ENCODE results near the gene ACSL3. TPM values are rescaled to one million over a fixed set of nuclear protein-coding genes. Genes with fewer than 3 reads are reported as not detected.
A peak's percentile ranks its signal among the peaks of the same experiment; 100 is the strongest.
"Not testable (repeated sequence)": the region's sequence is repeated elsewhere in the genome, so short reads cannot be mapped to it uniquely, and the experiment has no call there.

The ACSL3 gene
- total and polyA plus RNA-seq, 9 donors = 28.3 to 55.9 (median 48.2) TPM

- 94% methylated on average over 5 of the region's 6 CpGs for WGBS (ENCODE audit: insufficient coverage)
- H3K4me3 ChIP-seq (ENCODE audit: low read length); H3K9me3 ChIP-seq (replicated peaks; ENCODE audit: control insufficient read depth, low read depth, low read length); DNase-seq; H3K4me1 ChIP-seq (ENCODE audit: control insufficient read depth, insufficient read depth, low read length); H3K36me3 ChIP-seq (ENCODE audit: control insufficient read depth, insufficient read depth, low read length); H3K27me3 ChIP-seq (ENCODE audit: control insufficient read depth, insufficient read depth, low read length); H3K27ac ChIP-seq (ENCODE audit: low read length): not testable (repeated sequence)
These were observed 12.8 kb upstream of the ACSL3 start for GRCh38 chr2:222848031-222848430.

DNA sequence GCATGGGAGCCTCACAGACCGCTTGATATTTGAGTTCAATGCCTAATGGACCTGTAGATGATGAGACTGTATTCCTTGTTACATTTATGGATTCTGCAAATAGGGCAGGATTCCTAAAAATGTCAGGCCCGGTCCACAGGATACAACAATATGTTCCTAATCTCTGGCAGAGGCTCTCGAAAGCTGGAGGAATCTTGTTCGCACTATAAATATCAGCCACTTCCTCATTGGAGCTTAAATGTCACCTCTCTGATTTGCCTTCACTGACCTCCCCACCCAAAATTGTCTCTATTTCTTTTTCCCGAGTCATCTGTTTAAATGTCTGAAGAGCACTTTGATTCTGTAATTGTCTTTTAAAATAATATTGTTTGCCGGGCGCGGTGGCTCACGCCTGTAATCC, 12.0 kb upstream of the ACSL3 start:
- no peaks in the 10 kb centered on the region for H3K9me3 ChIP-seq (replicated peaks; ENCODE audit: control insufficient read depth, low read depth, low read length)
- no peaks in the 10 kb centered on the region for H3K36me3 ChIP-seq (ENCODE audit: control insufficient read depth, insufficient read depth, low read length)
- 87% methylated on average over 3 of the region's 9 CpGs for WGBS (ENCODE audit: insufficient coverage)
- no peak overlapping the region for H3K4me3 ChIP-seq (ENCODE audit: low read length)
- no peak for DNase-seq
- H3K27me3 ChIP-seq (ENCODE audit: control insufficient read depth, insufficient read depth, low read length) = no peaks in the 10 kb centered on the region
- H3K4me1 ChIP-seq (ENCODE audit: control insufficient read depth, insufficient read depth, low read length) = no peaks in the 10 kb centered on the region
- no peak overlapping the region for H3K27ac ChIP-seq (ENCODE audit: low read length)

DNA sequence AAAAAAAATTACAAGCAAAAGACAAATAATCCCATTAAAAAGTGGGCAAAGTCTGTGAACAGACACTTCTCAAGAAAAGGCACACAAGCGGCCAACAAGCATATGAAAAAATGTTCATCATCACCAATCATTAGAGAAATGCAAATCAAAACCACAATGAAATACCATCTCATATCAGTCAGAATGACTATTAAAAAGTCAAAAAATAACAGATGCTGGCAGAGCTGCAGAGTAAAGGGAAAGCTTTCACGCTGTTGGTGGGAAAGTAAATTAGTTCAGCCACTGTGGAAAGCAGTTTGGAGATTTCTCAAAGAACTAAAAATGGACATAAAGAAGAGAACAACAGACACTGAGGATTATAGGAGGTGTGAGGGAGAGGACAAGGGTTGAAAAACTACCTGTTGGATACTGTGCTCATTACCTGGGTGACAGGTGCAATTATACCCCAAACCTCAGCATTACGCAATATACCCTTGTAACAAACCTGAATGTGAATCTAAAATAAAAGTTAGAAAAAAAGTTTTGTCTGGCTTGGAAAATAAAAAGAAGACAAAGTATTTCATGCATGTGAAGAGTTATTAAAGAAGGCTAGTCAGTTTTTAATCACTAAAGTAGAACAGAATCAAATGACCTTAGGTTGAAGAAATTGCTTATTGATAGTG, 8.7 kb upstream of the ACSL3 start:
- H3K4me1 ChIP-seq (ENCODE audit: control insufficient read depth, insufficient read depth, low read length) = no peaks in the 10 kb centered on the region
- no peak overlapping the region for H3K27ac ChIP-seq (ENCODE audit: low read length)
- H3K9me3 ChIP-seq (replicated peaks; ENCODE audit: control insufficient read depth, low read depth, low read length) = peaks cover 2% of the 10 kb centered on the region
- DNase-seq = no peak
- H3K36me3 ChIP-seq (ENCODE audit: control insufficient read depth, insufficient read depth, low read length) = no peaks in the 10 kb centered on the region
- no CpG with 5 or more reads among the region's 3 CpGs for WGBS (ENCODE audit: insufficient coverage)
- H3K4me3 ChIP-seq (ENCODE audit: low read length) = no peak overlapping the region
- H3K27me3 ChIP-seq (ENCODE audit: control insufficient read depth, insufficient read depth, low read length) = no peaks in the 10 kb centered on the region

- no peak overlapping the region for H3K4me3 ChIP-seq (ENCODE audit: low read length)
- no peaks in the 10 kb centered on the region for H3K27me3 ChIP-seq (ENCODE audit: control insufficient read depth, insufficient read depth, low read length)
- peaks cover 2% of the 10 kb centered on the region for H3K9me3 ChIP-seq (replicated peaks; ENCODE audit: control insufficient read depth, low read depth, low read length)
- WGBS (ENCODE audit: insufficient coverage) = no CpG with 5 or more reads among the region's 11 CpGs
- H3K4me1 ChIP-seq (ENCODE audit: control insufficient read depth, insufficient read depth, low read length) = peaks cover 3% of the 10 kb centered on the region
- H3K36me3 ChIP-seq (ENCODE audit: control insufficient read depth, insufficient read depth, low read length) = no peaks in the 10 kb centered on the region
- no peak overlapping the region for H3K27ac ChIP-seq (ENCODE audit: low read length)
- no peak for DNase-seq
These were observed 5.8 kb upstream of the ACSL3 start for GRCh38 chr2:222854773-222855700.

- Histone ChIP-seq H3K36me3 (ENCODE audit: control insufficient read depth, insufficient read depth, low read length) (no peaks in the 10 kb centered on the region), H3K27me3 (ENCODE audit: control insufficient read depth, insufficient read depth, low read length) (no peaks in the 10 kb centered on the region), H3K9me3 (replicated peaks; ENCODE audit: control insufficient read depth, low read depth, low read length) (no peaks in the 10 kb centered on the region), H3K4me3 (ENCODE audit: low read length) (peak overlapping the region; percentile 43), H3K4me1 (ENCODE audit: control insufficient read depth, insufficient read depth, low read length) (peaks cover 16% of the 10 kb centered on the region), H3K27ac (ENCODE audit: low read length) (peak overlapping the region; percentile 77)
- peak; percentile 66 for DNase-seq
- 17% methylated on average over 4 of the region's 10 CpGs for WGBS (ENCODE audit: insufficient coverage)
These were observed 837 bp upstream of the ACSL3 start for GRCh38 chr2:222859786-222860612.

DNA sequence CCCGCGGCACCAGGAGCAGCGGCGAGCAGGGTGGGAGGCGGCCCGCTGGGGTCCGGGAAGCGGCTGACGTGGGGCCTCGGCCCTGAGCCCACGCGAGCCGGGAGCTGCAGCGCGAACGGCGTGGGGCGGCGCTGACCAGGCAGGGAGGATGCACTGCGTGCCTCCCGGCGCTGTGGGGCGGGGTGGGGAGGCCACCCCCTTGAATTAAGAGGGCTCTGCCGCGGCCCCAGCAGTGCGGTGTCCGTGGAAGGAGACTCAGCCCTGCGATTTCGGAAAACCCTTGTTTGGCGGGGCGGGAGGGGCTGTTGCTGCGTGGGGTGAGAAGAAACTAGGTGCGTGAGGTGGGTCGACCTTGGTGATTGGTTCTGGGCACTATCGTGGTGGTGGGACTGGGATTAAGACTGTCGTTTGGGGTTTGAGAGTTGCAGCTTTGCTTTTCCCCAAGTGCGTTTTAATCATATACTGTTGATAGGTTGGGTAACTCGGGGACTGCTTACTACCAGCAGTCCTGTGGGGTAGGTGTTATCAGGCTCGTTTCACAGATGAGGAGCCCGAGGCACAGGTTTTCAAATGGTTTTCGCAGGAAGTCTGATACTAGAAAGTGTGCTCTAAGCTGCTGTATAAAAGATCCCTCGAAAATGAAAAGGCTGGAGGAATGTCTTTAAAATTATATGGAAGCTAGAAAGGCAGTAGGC, 722 bp downstream of the ACSL3 start:
- Histone ChIP-seq H3K4me3 (ENCODE audit: low read length) (peak overlapping the region; percentile 81), H3K9me3 (replicated peaks; ENCODE audit: control insufficient read depth, low read depth, low read length) (no peaks in the 10 kb centered on the region), H3K4me1 (ENCODE audit: control insufficient read depth, insufficient read depth, low read length) (peaks cover 16% of the 10 kb centered on the region), H3K27me3 (ENCODE audit: control insufficient read depth, insufficient read depth, low read length) (no peaks in the 10 kb centered on the region), H3K36me3 (ENCODE audit: control insufficient read depth, insufficient read depth, low read length) (no peaks in the 10 kb centered on the region), H3K27ac (ENCODE audit: low read length) (peak overlapping the region; percentile 89)
- WGBS (ENCODE audit: insufficient coverage) = under 1% methylated on average over 39 of the region's 42 CpGs
- DNase-seq = peak; percentile 62

DNA sequence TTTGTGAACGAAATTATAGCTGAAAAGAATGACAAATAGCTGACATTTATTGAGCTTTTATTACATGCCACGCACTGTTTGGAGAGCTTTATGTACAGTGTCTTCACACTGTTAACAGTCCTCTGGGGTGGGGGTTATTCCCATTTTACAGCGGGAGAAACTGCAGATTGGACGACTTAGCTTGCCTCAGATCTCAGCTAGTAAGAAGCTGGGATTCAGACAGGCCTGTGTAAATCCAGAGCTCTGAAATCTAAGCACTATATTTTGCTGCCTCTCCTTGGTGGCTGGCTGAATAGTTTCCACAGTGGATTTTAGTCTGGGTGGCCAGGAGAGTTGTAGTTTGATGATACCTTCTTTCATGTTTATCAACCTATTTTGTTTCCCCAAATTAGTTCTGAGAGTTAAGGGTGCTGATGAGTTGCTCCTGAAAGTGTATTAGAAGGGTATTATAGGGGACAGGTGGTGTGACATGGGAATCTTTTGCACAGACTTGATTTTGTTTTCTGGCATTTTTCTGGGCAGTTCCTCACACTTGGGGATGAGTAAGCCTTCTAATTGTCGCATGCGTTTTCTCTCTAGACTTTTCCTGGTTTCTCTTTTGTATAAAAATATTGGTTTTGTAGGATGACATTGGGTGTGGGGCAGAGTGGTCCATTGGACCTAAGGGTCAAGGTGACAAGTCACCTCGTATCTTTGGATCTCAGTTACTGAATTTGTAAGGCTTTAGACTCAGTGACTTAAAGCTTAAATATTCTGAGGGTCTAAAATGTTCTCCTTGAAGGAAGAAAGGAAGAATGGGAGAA, 1.5 kb downstream of the ACSL3 start:
- Histone ChIP-seq H3K4me1 (ENCODE audit: control insufficient read depth, insufficient read depth, low read length) (peaks cover 16% of the 10 kb centered on the region), H3K9me3 (replicated peaks; ENCODE audit: control insufficient read depth, low read depth, low read length) (no peaks in the 10 kb centered on the region), H3K36me3 (ENCODE audit: control insufficient read depth, insufficient read depth, low read length) (no peaks in the 10 kb centered on the region), H3K4me3 (ENCODE audit: low read length) (peak overlapping the region; percentile 81), H3K27me3 (ENCODE audit: control insufficient read depth, insufficient read depth, low read length) (no peaks in the 10 kb centered on the region), H3K27ac (ENCODE audit: low read length) (peak overlapping the region; percentile 89)
- DNase-seq = peak; percentile 89
- WGBS (ENCODE audit: insufficient coverage) = 35% methylated on average over 5 of the region's 7 CpGs

GRCh38 chr2:222862909-222863544, 2.2 kb downstream of the ACSL3 start:
- Histone ChIP-seq H3K4me3 (ENCODE audit: low read length) (no peak overlapping the region), H3K27me3 (ENCODE audit: control insufficient read depth, insufficient read depth, low read length) (no peaks in the 10 kb centered on the region), H3K36me3 (ENCODE audit: control insufficient read depth, insufficient read depth, low read length) (no peaks in the 10 kb centered on the region), H3K4me1 (ENCODE audit: control insufficient read depth, insufficient read depth, low read length) (peaks cover 16% of the 10 kb centered on the region), H3K9me3 (replicated peaks; ENCODE audit: control insufficient read depth, low read depth, low read length) (no peaks in the 10 kb centered on the region), H3K27ac (ENCODE audit: low read length) (no peak overlapping the region)
- no peak for DNase-seq
- 38% methylated on average over 2 of the region's 6 CpGs for WGBS (ENCODE audit: insufficient coverage)

GRCh38 chr2:222864296-222864695, 3.5 kb downstream of the ACSL3 start:
- H3K27ac ChIP-seq (ENCODE audit: low read length) = no peak overlapping the region
- peaks cover 16% of the 10 kb centered on the region for H3K4me1 ChIP-seq (ENCODE audit: control insufficient read depth, insufficient read depth, low read length)
- H3K36me3 ChIP-seq (ENCODE audit: control insufficient read depth, insufficient read depth, low read length) = no peaks in the 10 kb centered on the region
- no peaks in the 10 kb centered on the region for H3K27me3 ChIP-seq (ENCODE audit: control insufficient read depth, insufficient read depth, low read length)
- H3K4me3 ChIP-seq (ENCODE audit: low read length) = no peak overlapping the region
- DNase-seq = peak; percentile 49
- 62% methylated on average over 3 of the region's 3 CpGs for WGBS (ENCODE audit: insufficient coverage)
- H3K9me3 ChIP-seq (replicated peaks; ENCODE audit: control insufficient read depth, low read depth, low read length) = no peaks in the 10 kb centered on the region

All from muscle of leg (tissue), 11 donors.